ENCODE measurements around the gene NFIX. TPM values are rescaled to one million over a fixed set of nuclear protein-coding genes. Genes with fewer than 3 reads are reported as not detected.

The NFIX gene
- total and polyA plus RNA-seq, 2 of the 13 experiments (the other 11 are each of a cell fraction or from before 2014, with no cell fraction given) = 3.4 to 5.4 TPM

DNA sequence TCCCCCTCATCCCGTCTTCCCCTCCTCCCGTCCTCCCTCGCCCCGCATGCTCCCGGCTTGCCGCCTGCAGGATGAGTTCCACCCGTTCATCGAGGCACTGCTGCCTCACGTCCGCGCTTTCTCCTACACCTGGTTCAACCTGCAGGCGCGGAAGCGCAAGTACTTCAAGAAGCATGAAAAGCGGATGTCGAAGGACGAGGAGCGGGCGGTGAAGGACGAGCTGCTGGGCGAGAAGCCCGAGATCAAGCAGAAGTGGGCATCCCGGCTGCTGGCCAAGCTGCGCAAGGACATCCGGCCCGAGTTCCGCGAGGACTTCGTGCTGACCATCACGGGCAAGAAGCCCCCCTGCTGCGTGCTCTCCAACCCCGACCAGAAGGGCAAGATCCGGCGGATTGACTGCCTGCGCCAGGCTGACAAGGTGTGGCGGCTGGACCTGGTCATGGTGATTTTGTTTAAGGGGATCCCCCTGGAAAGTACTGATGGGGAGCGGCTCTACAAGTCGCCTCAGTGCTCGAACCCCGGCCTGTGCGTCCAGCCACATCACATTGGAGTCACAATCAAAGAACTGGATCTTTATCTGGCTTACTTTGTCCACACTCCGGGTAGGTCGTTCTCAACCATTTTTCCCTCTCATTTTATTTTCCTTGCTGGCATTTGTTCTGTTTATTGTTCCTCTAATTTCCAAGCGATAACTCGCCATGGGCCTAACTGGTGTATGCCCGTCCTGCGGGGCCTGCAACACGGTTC lies 29.8 kb downstream of the NFIX start (continued):
- no peak for TF ChIP-seq ZNF383 (CRISPR knock-in tag; IDR thresholded peaks at IDR 0.05; ENCODE audit: borderline replicate concordance)
- no peak for TF ChIP-seq ZNF496 (CRISPR knock-in tag; IDR thresholded peaks at IDR 0.05; ENCODE audit: insufficient replicate concordance)
- TF ChIP-seq, protein P1, sequence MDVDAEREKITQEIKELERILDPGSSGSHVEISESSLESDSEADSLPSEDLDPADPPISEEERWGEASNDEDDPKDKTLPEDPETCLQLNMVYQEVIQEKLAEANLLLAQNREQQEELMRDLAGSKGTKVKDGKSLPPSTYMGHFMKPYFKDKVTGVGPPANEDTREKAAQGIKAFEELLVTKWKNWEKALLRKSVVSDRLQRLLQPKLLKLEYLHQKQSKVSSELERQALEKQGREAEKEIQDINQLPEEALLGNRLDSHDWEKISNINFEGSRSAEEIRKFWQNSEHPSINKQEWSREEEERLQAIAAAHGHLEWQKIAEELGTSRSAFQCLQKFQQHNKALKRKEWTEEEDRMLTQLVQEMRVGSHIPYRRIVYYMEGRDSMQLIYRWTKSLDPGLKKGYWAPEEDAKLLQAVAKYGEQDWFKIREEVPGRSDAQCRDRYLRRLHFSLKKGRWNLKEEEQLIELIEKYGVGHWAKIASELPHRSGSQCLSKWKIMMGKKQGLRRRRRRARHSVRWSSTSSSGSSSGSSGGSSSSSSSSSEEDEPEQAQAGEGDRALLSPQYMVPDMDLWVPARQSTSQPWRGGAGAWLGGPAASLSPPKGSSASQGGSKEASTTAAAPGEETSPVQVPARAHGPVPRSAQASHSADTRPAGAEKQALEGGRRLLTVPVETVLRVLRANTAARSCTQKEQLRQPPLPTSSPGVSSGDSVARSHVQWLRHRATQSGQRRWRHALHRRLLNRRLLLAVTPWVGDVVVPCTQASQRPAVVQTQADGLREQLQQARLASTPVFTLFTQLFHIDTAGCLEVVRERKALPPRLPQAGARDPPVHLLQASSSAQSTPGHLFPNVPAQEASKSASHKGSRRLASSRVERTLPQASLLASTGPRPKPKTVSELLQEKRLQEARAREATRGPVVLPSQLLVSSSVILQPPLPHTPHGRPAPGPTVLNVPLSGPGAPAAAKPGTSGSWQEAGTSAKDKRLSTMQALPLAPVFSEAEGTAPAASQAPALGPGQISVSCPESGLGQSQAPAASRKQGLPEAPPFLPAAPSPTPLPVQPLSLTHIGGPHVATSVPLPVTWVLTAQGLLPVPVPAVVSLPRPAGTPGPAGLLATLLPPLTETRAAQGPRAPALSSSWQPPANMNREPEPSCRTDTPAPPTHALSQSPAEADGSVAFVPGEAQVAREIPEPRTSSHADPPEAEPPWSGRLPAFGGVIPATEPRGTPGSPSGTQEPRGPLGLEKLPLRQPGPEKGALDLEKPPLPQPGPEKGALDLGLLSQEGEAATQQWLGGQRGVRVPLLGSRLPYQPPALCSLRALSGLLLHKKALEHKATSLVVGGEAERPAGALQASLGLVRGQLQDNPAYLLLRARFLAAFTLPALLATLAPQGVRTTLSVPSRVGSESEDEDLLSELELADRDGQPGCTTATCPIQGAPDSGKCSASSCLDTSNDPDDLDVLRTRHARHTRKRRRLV (CRISPR knock-in tag; IDR thresholded peaks at IDR 0.05) = no peak
- TF ChIP-seq CBX2 (IDR thresholded peaks at IDR 0.05; ENCODE audit: low read depth, low read length) = no peak
- TF ChIP-seq CBX2 (CRISPR knock-in tag; IDR thresholded peaks at IDR 0.05; ENCODE audit: low read depth) = no peak
- TF ChIP-seq SMARCC2 (IDR thresholded peaks at IDR 0.05) = no peak
